Activated CD4-positive, alpha-beta memory T cell treated with anti-CD3 and anti-CD28 coated beads for 36 hours (primary cell): ENCODE measurements around the gene APCDD1. TPM values are rescaled to one million over a fixed set of nuclear protein-coding genes. Genes with fewer than 3 reads are reported as not detected.

Experiments
- total RNA-seq, 2 experiments: library from RNA; stranded (reverse); gene quantifications; one replicate each; pipeline ENCODE4 v1.2.3, GENCODE V29; 2021

Gene APCDD1
- total RNA-seq, 2 experiments from 2014 or later = not detected

Other genes starting within 250 kb of the APCDD1 start
- 10 to 100 TPM; 31.8 to 32.7 TPM for gene NAPG, start 71.4 kb downstream of the APCDD1 start, total RNA-seq